Endodermal cell (in vitro differentiated cells): ENCODE data around the gene DOHH. TPM values are rescaled to one million over a fixed set of nuclear protein-coding genes. Genes with fewer than 3 reads are reported as not detected.

ENCODE experiments used
- DNase-seq: peaks from one replicate; pipeline ENCODE4 v3.0.0-alpha.2; 2017
- H3K27ac ChIP-seq: 2 replicates; pipeline ENCODE4 v1.5.1; 2013; ENCODE audit warnings: mild to moderate bottlenecking, low read depth, low read length, moderate library complexity
- H3K27me3 ChIP-seq: 2 replicates; pipeline ENCODE4 v1.6.1; 2013; ENCODE audit warnings: mild to moderate bottlenecking, low read length, moderate library complexity; ENCODE audit not compliant: insufficient read depth, control insufficient read depth, poor library complexity, severe bottlenecking
- H3K36me3 ChIP-seq: 2 replicates; pipeline ENCODE4 v1.7.0; 2013; ENCODE audit warnings: mild to moderate bottlenecking, low read length, moderate library complexity; ENCODE audit not compliant: control insufficient read depth, insufficient read depth
- H3K4me1 ChIP-seq: one replicate; pipeline ENCODE4 v1.7.0; 2013; ENCODE audit warnings: low read length; ENCODE audit not compliant: control insufficient read depth, insufficient read depth
- H3K4me3 ChIP-seq: 2 replicates; pipeline ENCODE4 v1.5.1; 2013; ENCODE audit warnings: mild to moderate bottlenecking, low read length, moderate library complexity
- H3K9ac ChIP-seq: 2 replicates; pipeline ENCODE4 v1.6.1; 2013; ENCODE audit warnings: mild to moderate bottlenecking, low read length, moderate library complexity; ENCODE audit not compliant: poor library complexity, severe bottlenecking; ENCODE audit errors: extremely low read depth
- H3K9me3 ChIP-seq: 2 replicates; pipeline ENCODE4 v1.6.1; 2013; ENCODE audit warnings: mild to moderate bottlenecking, low read length, moderate library complexity; ENCODE audit not compliant: control insufficient read depth
- H3K27ac Mint-ChIP-seq: 2 replicates; pipeline ENCODE4 v1.8.0; 2020; ENCODE audit warnings: mixed read lengths
- H3K27me3 Mint-ChIP-seq: 2 replicates; pipeline ENCODE4 v1.8.0; 2021; ENCODE audit warnings: mild to moderate bottlenecking, mixed read lengths; ENCODE audit not compliant: insufficient read depth
- H3K36me3 Mint-ChIP-seq: 2 replicates; pipeline ENCODE4 v1.8.0; 2020; ENCODE audit warnings: low read depth, mixed read lengths
- H3K4me1 Mint-ChIP-seq: 2 replicates; pipeline ENCODE4 v1.8.0; 2020; ENCODE audit warnings: mixed read lengths
- H3K4me3 Mint-ChIP-seq: 2 replicates; pipeline ENCODE4 v1.8.0; 2020; ENCODE audit warnings: mild to moderate bottlenecking, moderate library complexity, mixed read lengths
- H3K9me3 Mint-ChIP-seq: 2 replicates; pipeline ENCODE4 v1.8.0; 2020; ENCODE audit warnings: mild to moderate bottlenecking, mixed read lengths
- CTCF ChIP-seq: fragments of 200-600 bp; sonication (generic); conservative IDR thresholded peaks from 2 replicates; pipeline ENCODE4 v1.5.0; 2021; ENCODE audit warnings: antibody characterized with exemption, mild to moderate bottlenecking
- WGBS, 2 experiments: methylation state at CpG; one replicate each; pipeline versions ENCODE4 v1.1.5 to v1.1.7; 2013; ENCODE audit warnings: missing lambda C conversion rate in 2 of 2, mixed read lengths in 1 of 2; ENCODE audit not compliant: insufficient coverage in 1 of 2, insufficient read length in 1 of 2; 5-methylcytosine and 5-hydroxymethylcytosine counted together
- total RNA-seq, 2 donors: library from RNA; stranded (reverse); fragmentation: NEBNext Ultra II Directional in 1 of 2; extraction: Animal tissue kit (Norgen Biotek cat#: 25700) in 1 of 2; gene quantifications; 2 replicates in 1 of 2; 3 replicates in 1 of 2; pipeline ENCODE4 v1.2.1, GENCODE V29; 2021

Gene DOHH
- total RNA-seq, 2 donors from 2014 or later: 13.4 to 14.3 TPM

GRCh38 chr19:3477506-3477905 lies 23.0 kb downstream of the DOHH start:
- H3K9ac ChIP-seq: no peak overlapping the region
- no peaks in the 10 kb centered on the region for H3K36me3 Mint-ChIP-seq
- no peaks in the 10 kb centered on the region for H3K9me3 ChIP-seq
- no peak for DNase-seq
- TF ChIP-seq CTCF: no peak
- peaks cover 6% of the 10 kb centered on the region for H3K27me3 Mint-ChIP-seq
- peaks cover 11% of the 10 kb centered on the region for H3K4me1 Mint-ChIP-seq
- no peak overlapping the region for H3K27ac ChIP-seq
- no peak overlapping the region for H3K4me3 ChIP-seq
- peaks cover 11% of the 10 kb centered on the region for H3K27me3 ChIP-seq
- H3K27ac Mint-ChIP-seq: no peak overlapping the region
- no peaks in the 10 kb centered on the region for H3K36me3 ChIP-seq
- H3K4me1 ChIP-seq: no peaks in the 10 kb centered on the region
- H3K9me3 Mint-ChIP-seq: no peaks in the 10 kb centered on the region
- H3K4me3 Mint-ChIP-seq: no peak overlapping the region

GRCh38 chr19:3476830-3477229 lies 23.6 kb downstream of the DOHH start:
- Histone ChIP-seq H3K27ac (no peak overlapping the region), H3K27me3 (peaks cover 11% of the 10 kb centered on the region), H3K4me1 (no peaks in the 10 kb centered on the region), H3K36me3 (no peaks in the 10 kb centered on the region), H3K9me3 (no peaks in the 10 kb centered on the region), H3K9ac (no peak overlapping the region), H3K4me3 (no peak overlapping the region)
- no peak for DNase-seq
- H3K4me3 Mint-ChIP-seq: no peak overlapping the region
- 68% methylated on average over 2 of the region's 2 CpGs; no CpG with 5 or more reads in 1 of the 2 experiments for WGBS, 2 experiments
- peaks cover 6% of the 10 kb centered on the region for H3K27me3 Mint-ChIP-seq
- H3K36me3 Mint-ChIP-seq: no peaks in the 10 kb centered on the region
- TF ChIP-seq CTCF: no peak
- H3K9me3 Mint-ChIP-seq: no peaks in the 10 kb centered on the region
- peaks cover 6% of the 10 kb centered on the region for H3K4me1 Mint-ChIP-seq
- H3K27ac Mint-ChIP-seq: no peak overlapping the region

GRCh38 chr19:3475449-3475848 lies 25.0 kb downstream of the DOHH start:
- Mint-ChIP-seq H3K9me3 (no peaks in the 10 kb centered on the region), H3K36me3 (no peaks in the 10 kb centered on the region), H3K4me1 (no peaks in the 10 kb centered on the region), H3K27me3 (peaks cover 11% of the 10 kb centered on the region), H3K4me3 (no peak overlapping the region), H3K27ac (no peak overlapping the region)
- Histone ChIP-seq H3K4me1 (no peaks in the 10 kb centered on the region), H3K27ac (no peak overlapping the region), H3K36me3 (no peaks in the 10 kb centered on the region), H3K4me3 (no peak overlapping the region), H3K9ac (no peak overlapping the region), H3K27me3 (peaks cover 11% of the 10 kb centered on the region), H3K9me3 (no peaks in the 10 kb centered on the region)
- TF ChIP-seq CTCF: no peak
- 78 to 83% methylated on average over 4 of the region's 4 CpGs for WGBS, 2 experiments
- no peak for DNase-seq
